Liver (tissue), 9 donors: Measurements from ENCODE around the gene PNMA6E. TPM values are rescaled to one million over a fixed set of nuclear protein-coding genes. Genes with fewer than 3 reads are reported as not detected.

Source experiments
- DNase-seq: peaks from one replicate; pipeline ENCODE4 v3.0.0-alpha.2; 2017; ENCODE audit warnings: low spot score
- H3K27ac ChIP-seq, 2 donors: one replicate each; pipeline ENCODE4 v1.7.0; 2013; ENCODE audit warnings: inconsistent platforms in 2 of 2, low read length in 2 of 2, control low read depth in 1 of 2, low read depth in 1 of 2, mild to moderate bottlenecking in 1 of 2
- H3K27me3 ChIP-seq, 4 donors: one replicate each; pipeline versions ENCODE4 v1.6.1 to v1.7.0; 2013; ENCODE audit warnings: low read length in 3 of 4, inconsistent platforms in 1 of 4, mild to moderate bottlenecking in 1 of 4, moderate library complexity in 1 of 4; ENCODE audit not compliant: control insufficient read depth in 4 of 4, insufficient read depth in 4 of 4
- H3K36me3 ChIP-seq, 4 donors: one replicate each; pipeline versions ENCODE4 v1.6.1 to v1.7.0; 2013; ENCODE audit warnings: low read length in 3 of 4, mild to moderate bottlenecking in 3 of 4, low read depth in 1 of 4, moderate library complexity in 1 of 4; ENCODE audit not compliant: control insufficient read depth in 4 of 4, insufficient read depth in 3 of 4
- H3K4me1 ChIP-seq, 4 donors: one replicate each; pipeline versions ENCODE4 v1.6.1 to v1.7.0; 2013; ENCODE audit warnings: low read length in 3 of 4, mild to moderate bottlenecking in 3 of 4, moderate library complexity in 1 of 4; ENCODE audit not compliant: control insufficient read depth in 4 of 4, insufficient read depth in 4 of 4
- H3K4me3 ChIP-seq, 3 donors: one replicate each; pipeline versions ENCODE4 v1.6.1 to v1.7.0; 2013; ENCODE audit warnings: low read length in 3 of 3, control low read depth in 1 of 3, low read depth in 1 of 3, mild to moderate bottlenecking in 1 of 3
- H3K9ac ChIP-seq, 2 donors: one replicate each; pipeline ENCODE4 v1.7.0; 2013; ENCODE audit warnings: low read length in 2 of 2, mild to moderate bottlenecking in 2 of 2, moderate library complexity in 2 of 2, control low read depth in 1 of 2, low read depth in 1 of 2
- H3K9me3 ChIP-seq, 4 donors: one replicate each; pipeline versions ENCODE4 v1.6.1 to v1.7.0; 2013; ENCODE audit warnings: low read length in 3 of 4; ENCODE audit not compliant: control insufficient read depth in 4 of 4
- ATF3 ChIP-seq: IDR thresholded peaks from 2 replicates; pipeline ENCODE4 v1.6.1; 2016; ENCODE audit warnings: antibody characterized with exemption
- EGR1 ChIP-seq, 2 donors: IDR thresholded peaks; 2 replicates each; pipeline ENCODE4 v1.6.1; 2016 to 2018; ENCODE audit warnings: antibody characterized with exemption in 2 of 2, low read depth in 2 of 2
- GABPA ChIP-seq, 2 donors: IDR thresholded peaks in 1 of 2; conservative IDR thresholded peaks in 1 of 2; 2 replicates each; pipeline ENCODE4 v1.6.1; 2016; ENCODE audit warnings: antibody characterized with exemption in 2 of 2, mild to moderate bottlenecking in 1 of 2, moderate library complexity in 1 of 2
- HNF4A ChIP-seq, 2 donors: conservative IDR thresholded peaks; 2 replicates each; pipeline ENCODE4 v1.6.1; 2016; ENCODE audit warnings: antibody characterized with exemption in 2 of 2, mild to moderate bottlenecking in 2 of 2
- HNF4G ChIP-seq: IDR thresholded peaks from 2 replicates; pipeline ENCODE4 v1.6.1; 2016; ENCODE audit warnings: antibody characterized with exemption
- JUND ChIP-seq, 2 donors: IDR thresholded peaks; 2 replicates each; pipeline ENCODE4 v1.6.1; 2016; ENCODE audit warnings: antibody characterized with exemption in 2 of 2
- NR2F2 ChIP-seq: IDR thresholded peaks from 2 replicates; pipeline ENCODE4 v1.6.1; 2016; ENCODE audit warnings: antibody characterized with exemption
- RAD21 ChIP-seq, 2 donors: IDR thresholded peaks; 2 replicates each; pipeline ENCODE4 v1.6.1; 2016; ENCODE audit warnings: antibody characterized with exemption in 2 of 2, mild to moderate bottlenecking in 2 of 2
- RXRA ChIP-seq, 2 donors: IDR thresholded peaks; 2 replicates each; pipeline ENCODE4 v1.6.1; 2017 to 2018; ENCODE audit warnings: antibody characterized with exemption in 2 of 2, mild to moderate bottlenecking in 1 of 2
- SP1 ChIP-seq: IDR thresholded peaks from 2 replicates; pipeline ENCODE4 v1.6.1; 2018; ENCODE audit warnings: antibody characterized with exemption, mild to moderate bottlenecking
- TAF1 ChIP-seq: conservative IDR thresholded peaks from 2 replicates; pipeline ENCODE4 v1.6.1; 2016; ENCODE audit warnings: antibody characterized with exemption, mild to moderate bottlenecking
- YY1 ChIP-seq: IDR thresholded peaks from 2 replicates; pipeline ENCODE4 v1.6.1; 2016; ENCODE audit warnings: antibody characterized with exemption, mild to moderate bottlenecking
- ZBTB33 ChIP-seq: IDR thresholded peaks from 2 replicates; pipeline ENCODE4 v1.6.1; 2016; ENCODE audit warnings: antibody characterized with exemption
- WGBS: extraction: QIAGEN DNeasy Blood & Tissue Kit; methylation state at CpG from one replicate; pipeline ENCODE4 v1.1.7; 2013; 5-methylcytosine and 5-hydroxymethylcytosine counted together
- polyA plus RNA-seq, 2 donors: library from polyadenylated mRNA; stranded (reverse) in 1 of 2; unstranded in 1 of 2; fragments of 200-250 nt in 1 of 2; fragments of >200 nt in 1 of 2; fragmentation: Nextera tagmentation in 1 of 2; extraction: Ambion mirVana in 1 of 2; gene quantifications; one replicate each; pipeline versions ENCODE4 v1.2.1 to v1.2.3, GENCODE V29; 2013 to 2015
- total RNA-seq, 2 donors: library from RNA; depleted of rRNA; stranded (reverse); fragments of >200 nt; gene quantifications; one replicate each; pipeline ENCODE4 v1.2.3, GENCODE V29; 2014
- TF ChIP-seq, protein P1 (sequence below): IDR thresholded peaks from 2 replicates; pipeline ENCODE4 v1.6.1; 2016; ENCODE audit warnings: antibody characterized with exemption
- TF ChIP-seq, protein P2 (sequence below): IDR thresholded peaks from 2 replicates; pipeline ENCODE4 v1.6.1; 2016; ENCODE audit warnings: antibody characterized with exemption, mild to moderate bottlenecking
- donor health status: healthy.
- donor health status: healthy.
- donor health status: healthy.
- donor health status: healthy.
- donor health status: healthy.

PNMA6E gene
- total and polyA plus RNA-seq, 4 donors: not detected

GRCh38 chrX:153450114-153450948, 49.2 kb upstream of the PNMA6E start:
- H3K9me3 ChIP-seq: no peaks in the 10 kb centered on the region
- DNase-seq: no peak
- H3K4me3 ChIP-seq: no peak overlapping the region
- no peaks in the 10 kb centered on the region for H3K4me1 ChIP-seq
- WGBS: 97% methylated on average over 26 of the region's 26 CpGs
- H3K9ac ChIP-seq: no peak overlapping the region
- H3K36me3 ChIP-seq: peaks cover 0 to 5% (median 1%) of the 10 kb centered on the region in 4 donors
- H3K27me3 ChIP-seq: no peaks in the 10 kb centered on the region
- no peak for TF ChIP-seq YY1
- no peak for TF ChIP-seq HNF4A (conservative IDR thresholded peaks at IDR 0.05)
- H3K27ac ChIP-seq: no peak overlapping the region

DNA sequence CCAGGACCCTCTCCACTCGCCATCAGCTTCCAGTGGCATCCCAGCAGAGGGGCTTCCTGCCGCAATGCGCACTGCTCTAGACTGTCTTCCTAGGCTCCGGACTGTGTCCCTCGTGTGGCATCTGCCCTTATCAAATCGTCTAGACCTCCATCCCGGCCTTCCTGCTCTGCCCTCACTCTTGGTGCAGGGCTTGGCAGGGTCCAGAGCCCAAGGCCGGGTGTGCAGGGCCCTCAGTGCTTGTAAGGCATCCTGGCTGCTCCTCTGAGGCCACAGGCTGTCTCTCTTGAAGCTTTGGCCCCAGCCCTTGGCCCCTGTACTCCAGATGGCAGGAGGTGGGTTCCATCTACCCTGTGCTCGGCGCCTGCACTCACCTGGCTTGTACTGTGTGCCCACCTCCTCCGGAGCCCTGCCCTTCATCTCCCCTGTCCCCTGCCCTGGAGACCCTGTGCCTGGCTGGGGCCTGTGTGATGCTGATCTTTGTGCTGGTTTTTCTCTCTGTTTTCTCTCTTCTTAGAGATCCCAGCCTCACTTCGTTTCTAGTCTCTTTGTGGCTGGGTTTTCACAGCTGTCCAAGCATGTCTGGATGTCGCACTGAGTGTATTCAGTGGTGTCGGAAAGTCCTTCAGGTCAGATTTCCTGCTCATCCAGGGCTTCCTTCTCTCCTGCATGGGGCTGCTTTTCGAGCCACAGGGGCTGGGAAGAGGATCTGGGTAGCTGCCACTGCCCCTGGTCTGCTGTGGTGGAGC, 48.4 kb upstream of the PNMA6E start:
- H3K4me1 ChIP-seq: no peaks in the 10 kb centered on the region
- H3K27ac ChIP-seq: no peak overlapping the region
- no peak overlapping the region for H3K9ac ChIP-seq
- H3K4me3 ChIP-seq: no peak overlapping the region
- H3K9me3 ChIP-seq: no peaks in the 10 kb centered on the region
- no peak for DNase-seq
- 98% methylated on average over 15 of the region's 15 CpGs for WGBS
- H3K36me3 ChIP-seq: peaks cover 0 to 3% (median 0%) of the 10 kb centered on the region in 4 donors
- no peaks in the 10 kb centered on the region for H3K27me3 ChIP-seq
- TF ChIP-seq GABPA (IDR thresholded peaks at IDR 0.05 in 1 of 2, conservative IDR thresholded peaks at IDR 0.05 in 1 of 2) (no peak), HNF4A (conservative IDR thresholded peaks at IDR 0.05) (no peak), RAD21 (IDR thresholded peaks at IDR 0.05) (no peak), ZBTB33 (no peak), YY1 (no peak), HNF4G (no peak), TAF1 (no peak), JUND (IDR thresholded peaks at IDR 0.05) (no peak), SP1 (no peak), RXRA (IDR thresholded peaks at IDR 0.05) (no peak)

- H3K36me3 ChIP-seq: peaks cover 0 to 3% (median 0%) of the 10 kb centered on the region in 4 donors
- no peaks in the 10 kb centered on the region for H3K4me1 ChIP-seq
- 96% methylated on average over 21 of the region's 21 CpGs for WGBS
- H3K9me3 ChIP-seq: no peaks in the 10 kb centered on the region
- H3K27me3 ChIP-seq: no peaks in the 10 kb centered on the region
- H3K27ac ChIP-seq: no peak overlapping the region
- H3K4me3 ChIP-seq: no peak overlapping the region
- H3K9ac ChIP-seq: no peak overlapping the region
- no peak for DNase-seq
- TF ChIP-seq ZBTB33 (no peak), EGR1 (IDR thresholded peaks at IDR 0.05; ENCODE audit: low read depth in 2 of 2) (no peak), YY1 (no peak), JUND (IDR thresholded peaks at IDR 0.05) (no peak), TAF1 (no peak), GABPA (IDR thresholded peaks at IDR 0.05 in 1 of 2, conservative IDR thresholded peaks at IDR 0.05 in 1 of 2) (no peak), NR2F2 (no peak), SP1 (no peak), HNF4A (conservative IDR thresholded peaks at IDR 0.05) (no peak), RAD21 (IDR thresholded peaks at IDR 0.05) (no peak), ATF3 (no peak)
- TF ChIP-seq, protein P1, sequence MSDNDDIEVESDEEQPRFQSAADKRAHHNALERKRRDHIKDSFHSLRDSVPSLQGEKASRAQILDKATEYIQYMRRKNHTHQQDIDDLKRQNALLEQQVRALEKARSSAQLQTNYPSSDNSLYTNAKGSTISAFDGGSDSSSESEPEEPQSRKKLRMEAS: no peak
- TF ChIP-seq, protein P2, sequence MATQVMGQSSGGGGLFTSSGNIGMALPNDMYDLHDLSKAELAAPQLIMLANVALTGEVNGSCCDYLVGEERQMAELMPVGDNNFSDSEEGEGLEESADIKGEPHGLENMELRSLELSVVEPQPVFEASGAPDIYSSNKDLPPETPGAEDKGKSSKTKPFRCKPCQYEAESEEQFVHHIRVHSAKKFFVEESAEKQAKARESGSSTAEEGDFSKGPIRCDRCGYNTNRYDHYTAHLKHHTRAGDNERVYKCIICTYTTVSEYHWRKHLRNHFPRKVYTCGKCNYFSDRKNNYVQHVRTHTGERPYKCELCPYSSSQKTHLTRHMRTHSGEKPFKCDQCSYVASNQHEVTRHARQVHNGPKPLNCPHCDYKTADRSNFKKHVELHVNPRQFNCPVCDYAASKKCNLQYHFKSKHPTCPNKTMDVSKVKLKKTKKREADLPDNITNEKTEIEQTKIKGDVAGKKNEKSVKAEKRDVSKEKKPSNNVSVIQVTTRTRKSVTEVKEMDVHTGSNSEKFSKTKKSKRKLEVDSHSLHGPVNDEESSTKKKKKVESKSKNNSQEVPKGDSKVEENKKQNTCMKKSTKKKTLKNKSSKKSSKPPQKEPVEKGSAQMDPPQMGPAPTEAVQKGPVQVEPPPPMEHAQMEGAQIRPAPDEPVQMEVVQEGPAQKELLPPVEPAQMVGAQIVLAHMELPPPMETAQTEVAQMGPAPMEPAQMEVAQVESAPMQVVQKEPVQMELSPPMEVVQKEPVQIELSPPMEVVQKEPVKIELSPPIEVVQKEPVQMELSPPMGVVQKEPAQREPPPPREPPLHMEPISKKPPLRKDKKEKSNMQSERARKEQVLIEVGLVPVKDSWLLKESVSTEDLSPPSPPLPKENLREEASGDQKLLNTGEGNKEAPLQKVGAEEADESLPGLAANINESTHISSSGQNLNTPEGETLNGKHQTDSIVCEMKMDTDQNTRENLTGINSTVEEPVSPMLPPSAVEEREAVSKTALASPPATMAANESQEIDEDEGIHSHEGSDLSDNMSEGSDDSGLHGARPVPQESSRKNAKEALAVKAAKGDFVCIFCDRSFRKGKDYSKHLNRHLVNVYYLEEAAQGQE: no peak
Measured at GRCh38 chrX:153448556-153449367, 47.6 kb upstream of the PNMA6E start.
